Neural cell (in vitro differentiated cells): Measurements from ENCODE around the gene IRAK2. TPM values are rescaled to one million over a fixed set of nuclear protein-coding genes. Genes with fewer than 3 reads are reported as not detected.

Experiments used
- H2AFZ ChIP-seq: fragments of 200-600, 300-800 bp; sonication (generic), shearing (Covaris generic); 2 replicates; pipeline ENCODE4 v1.6.0; 2014; ENCODE audit warnings: low read depth, mild to moderate bottlenecking, antibody characterized with exemption, low read length, moderate library complexity
- H3F3A ChIP-seq: fragments of 200-600 bp; shearing (Covaris generic); 2 replicates; pipeline ENCODE4 v1.6.1; 2016; ENCODE audit warnings: mild to moderate bottlenecking, moderate library complexity, mixed read lengths, antibody characterized with exemption, low read length; ENCODE audit not compliant: insufficient read depth, poor library complexity, severe bottlenecking
- H3K27ac ChIP-seq: fragments of 200-600, 300-800 bp; sonication (generic), shearing (Covaris generic); 2 replicates; pipeline ENCODE4 v1.5.1; 2014; ENCODE audit warnings: mild to moderate bottlenecking, low read length, moderate library complexity
- H3K27me3 ChIP-seq: fragments of 300-800, 200-600 bp; sonication (generic), shearing (Covaris generic); 2 replicates; pipeline ENCODE4 v1.6.0; 2014; ENCODE audit warnings: mild to moderate bottlenecking, low read depth, low read length, moderate library complexity; ENCODE audit not compliant: insufficient read depth
- H3K36me3 ChIP-seq: fragments of 300-800, 200-600 bp; sonication (generic), shearing (Covaris generic); 2 replicates; pipeline ENCODE4 v1.5.1; 2014; ENCODE audit warnings: mild to moderate bottlenecking, antibody characterized with exemption, low read length, moderate library complexity; ENCODE audit not compliant: insufficient read depth
- H3K4me2 ChIP-seq: fragments of 300-800, 200-600 bp; sonication (generic), shearing (Covaris generic); 2 replicates; pipeline ENCODE4 v1.6.0; 2014; ENCODE audit warnings: mild to moderate bottlenecking, low read length
- H3K4me3 ChIP-seq: fragments of 300-800, 200-600 bp; sonication (generic), shearing (Covaris generic); 2 replicates; pipeline ENCODE4 v1.5.1; 2014; ENCODE audit warnings: mild to moderate bottlenecking, low read length, moderate library complexity
- H3K79me2 ChIP-seq: fragments of 200-600 bp; shearing (Covaris generic); replicated peaks from 2 replicates; pipeline ENCODE4 v1.6.0; 2014; ENCODE audit warnings: mild to moderate bottlenecking, low read length, moderate library complexity; ENCODE audit not compliant: insufficient read depth
- H3K9ac ChIP-seq: fragments of 300-800, 200-600 bp; sonication (generic), shearing (Covaris generic); 2 replicates; pipeline ENCODE4 v1.6.1; 2016; ENCODE audit warnings: mild to moderate bottlenecking, low read length, mixed read lengths
- H3K9me2 ChIP-seq: fragments of 200-600 bp; shearing (Covaris generic); 2 replicates; pipeline ENCODE4 v1.6.1; 2016; ENCODE audit warnings: mild to moderate bottlenecking, low read length, mixed read lengths; ENCODE audit not compliant: insufficient read depth
- H3K9me3 ChIP-seq: fragments of 200-600, 300-800 bp; sonication (generic), shearing (Covaris generic); 2 replicates; pipeline ENCODE4 v1.6.1; 2016; ENCODE audit warnings: mild to moderate bottlenecking, mixed run types, low read length, moderate library complexity, mixed read lengths
- H4K20me1 ChIP-seq: fragments of 200-600 bp; shearing (Covaris generic); 2 replicates; pipeline ENCODE4 v1.6.1; 2016; ENCODE audit warnings: mild to moderate bottlenecking, mixed run types; ENCODE audit not compliant: insufficient read depth
- EP300 ChIP-seq: fragments of 450-650 bp; conservative IDR thresholded peaks from 2 replicates; pipeline ENCODE4 v1.6.1; 2014; ENCODE audit warnings: antibody characterized with exemption, mild to moderate bottlenecking, moderate library complexity; ENCODE audit not compliant: poor library complexity, severe bottlenecking
- EZH2 ChIP-seq: fragments of 200-600, 300-800 bp; shearing (Covaris generic), sonication (generic); IDR thresholded peaks from 2 replicates; pipeline ENCODE4 v1.6.1; 2014; ENCODE audit warnings: antibody characterized with exemption, low read length, borderline replicate concordance, mild to moderate bottlenecking; ENCODE audit not compliant: insufficient read depth, poor library complexity, severe bottlenecking
- MXI1 ChIP-seq: fragments of 450-650 bp; conservative IDR thresholded peaks from 2 replicates; pipeline ENCODE4 v1.6.1; 2014; ENCODE audit warnings: antibody characterized with exemption, mild to moderate bottlenecking; ENCODE audit not compliant: poor library complexity, severe bottlenecking
- POLR2AphosphoS5 ChIP-seq: IDR thresholded peaks from 2 replicates; pipeline ENCODE4 v1.6.1; 2012
- RAD21 ChIP-seq: fragments of 450-650 bp; conservative IDR thresholded peaks from 2 replicates; pipeline ENCODE4 v1.6.1; 2014; ENCODE audit warnings: antibody characterized with exemption, mild to moderate bottlenecking, moderate library complexity
- SMC3 ChIP-seq: fragments of 450-650 bp; conservative IDR thresholded peaks from 2 replicates; pipeline ENCODE4 v1.6.1; 2014; ENCODE audit warnings: antibody characterized with exemption, mild to moderate bottlenecking, moderate library complexity; ENCODE audit not compliant: poor library complexity
- TAF1 ChIP-seq: IDR thresholded peaks from 2 replicates; pipeline ENCODE4 v1.6.1; 2012; ENCODE audit warnings: low read depth
- polyA plus RNA-seq: library from polyadenylated mRNA; depleted of rRNA; stranded (reverse); fragments of >200 nt; gene quantifications from 2 replicates; pipeline ENCODE4 v1.2.3, GENCODE V29; 2014
- TF ChIP-seq, protein P1 (sequence below): fragments of 450-650 bp; IDR thresholded peaks from 2 replicates; pipeline ENCODE4 v1.5.1; 2014; ENCODE audit warnings: antibody characterized with exemption, mild to moderate bottlenecking, moderate library complexity; ENCODE audit not compliant: poor library complexity, severe bottlenecking
- TF ChIP-seq, protein P2 (sequence below): IDR thresholded peaks from 2 replicates; pipeline ENCODE4 v1.6.1; 2012; ENCODE audit warnings: borderline replicate concordance

The IRAK2 gene
- polyA plus RNA-seq, 1 donor from 2014 or later = 0.84 TPM

DNA sequence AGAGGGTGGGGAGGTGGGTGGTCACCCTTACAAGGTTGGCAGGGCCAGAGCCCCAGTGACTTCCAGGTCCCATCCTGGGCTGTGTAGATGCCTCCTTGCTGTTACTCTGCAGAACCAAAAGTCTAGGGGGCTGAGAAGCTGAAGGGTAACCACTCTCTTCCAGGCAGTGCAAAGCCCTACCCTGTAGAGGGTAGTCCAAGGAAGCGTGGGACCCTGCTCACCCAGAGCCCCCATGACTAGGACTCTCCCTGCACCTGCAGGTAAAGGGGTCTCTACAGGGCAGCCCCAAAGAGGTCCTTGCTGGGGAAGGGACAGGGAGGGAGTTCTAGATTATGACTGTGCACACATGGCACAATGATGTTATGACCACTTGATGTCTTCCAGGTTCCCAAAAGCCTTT is 113.8 kb downstream of the IRAK2 start:
- no peaks in the 10 kb centered on the region for H4K20me1 ChIP-seq
- no peaks in the 10 kb centered on the region for H3K36me3 ChIP-seq
- no peaks in the 10 kb centered on the region for H3K9me2 ChIP-seq
- TF ChIP-seq SMC3 = no peak
- no peak for TF ChIP-seq POLR2AphosphoS5
- no peak for TF ChIP-seq MXI1
- TF ChIP-seq, protein P1, sequence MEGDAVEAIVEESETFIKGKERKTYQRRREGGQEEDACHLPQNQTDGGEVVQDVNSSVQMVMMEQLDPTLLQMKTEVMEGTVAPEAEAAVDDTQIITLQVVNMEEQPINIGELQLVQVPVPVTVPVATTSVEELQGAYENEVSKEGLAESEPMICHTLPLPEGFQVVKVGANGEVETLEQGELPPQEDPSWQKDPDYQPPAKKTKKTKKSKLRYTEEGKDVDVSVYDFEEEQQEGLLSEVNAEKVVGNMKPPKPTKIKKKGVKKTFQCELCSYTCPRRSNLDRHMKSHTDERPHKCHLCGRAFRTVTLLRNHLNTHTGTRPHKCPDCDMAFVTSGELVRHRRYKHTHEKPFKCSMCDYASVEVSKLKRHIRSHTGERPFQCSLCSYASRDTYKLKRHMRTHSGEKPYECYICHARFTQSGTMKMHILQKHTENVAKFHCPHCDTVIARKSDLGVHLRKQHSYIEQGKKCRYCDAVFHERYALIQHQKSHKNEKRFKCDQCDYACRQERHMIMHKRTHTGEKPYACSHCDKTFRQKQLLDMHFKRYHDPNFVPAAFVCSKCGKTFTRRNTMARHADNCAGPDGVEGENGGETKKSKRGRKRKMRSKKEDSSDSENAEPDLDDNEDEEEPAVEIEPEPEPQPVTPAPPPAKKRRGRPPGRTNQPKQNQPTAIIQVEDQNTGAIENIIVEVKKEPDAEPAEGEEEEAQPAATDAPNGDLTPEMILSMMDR = no peak
- TF ChIP-seq EZH2 = no peak
- TF ChIP-seq TAF1 = no peak
- no peak for TF ChIP-seq EP300
- H3K9ac ChIP-seq = no peak overlapping the region
- no peaks in the 10 kb centered on the region for H3K9me3 ChIP-seq
- H3K27ac ChIP-seq = no peak overlapping the region
- H3F3A ChIP-seq = no peaks in the 10 kb centered on the region
- no peak overlapping the region for H3K4me3 ChIP-seq
- H3K4me2 ChIP-seq = no peak overlapping the region
- no peak overlapping the region for H2AFZ ChIP-seq
- no peaks in the 10 kb centered on the region for H3K27me3 ChIP-seq
- H3K79me2 ChIP-seq = no peaks in the 10 kb centered on the region

DNA sequence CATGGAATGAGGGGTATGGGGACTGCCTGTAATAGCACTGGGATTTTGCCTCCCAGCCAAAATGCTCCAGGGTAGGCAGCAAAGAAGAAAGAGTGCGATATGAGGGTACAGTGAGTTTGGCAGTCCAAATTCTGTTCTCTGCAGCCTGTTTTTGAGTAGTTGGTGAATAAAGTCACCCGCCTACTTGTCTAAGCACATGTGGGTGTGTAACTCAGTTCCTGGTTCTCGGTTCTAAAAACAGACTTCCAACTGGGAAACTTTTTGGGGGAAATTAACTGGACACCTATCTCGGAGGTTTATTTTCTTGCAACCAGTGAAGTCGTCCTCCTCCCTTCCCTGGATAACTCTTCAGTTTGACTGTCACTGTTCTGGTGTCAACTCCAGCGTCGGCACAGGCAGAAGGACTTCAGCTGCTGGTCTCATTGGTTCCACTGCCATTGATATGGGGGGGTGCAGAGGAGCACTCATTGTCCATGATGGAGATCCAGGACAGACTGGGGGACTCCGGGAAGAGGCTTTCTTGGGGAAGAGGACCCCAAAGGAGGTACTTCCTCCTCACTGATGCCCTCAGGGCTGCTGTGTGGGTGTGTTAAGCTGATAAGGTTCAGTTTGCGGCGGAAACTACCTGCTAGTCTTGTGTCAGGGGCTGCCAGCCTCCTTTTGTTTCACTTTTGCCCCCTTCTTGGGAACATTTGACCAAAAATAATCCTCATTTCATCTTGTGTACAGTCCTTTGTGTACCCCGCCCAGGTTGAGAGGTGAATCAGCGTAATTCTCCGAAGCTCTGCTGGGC is 114.9 kb downstream of the IRAK2 start:
- Histone ChIP-seq H3K36me3 (no peaks in the 10 kb centered on the region), H3K79me2 (no peaks in the 10 kb centered on the region), H4K20me1 (no peaks in the 10 kb centered on the region), H2AFZ (no peak overlapping the region), H3K4me3 (no peak overlapping the region), H3F3A (no peaks in the 10 kb centered on the region), H3K4me2 (no peak overlapping the region), H3K9ac (no peak overlapping the region), H3K27me3 (no peaks in the 10 kb centered on the region), H3K27ac (no peak overlapping the region), H3K9me3 (no peaks in the 10 kb centered on the region), H3K9me2 (no peaks in the 10 kb centered on the region)
- TF ChIP-seq EP300 (no peak), RAD21 (no peak), TAF1 (no peak), EZH2 (no peak), MXI1 (no peak), SMC3 (no peak), POLR2AphosphoS5 (no peak)
- TF ChIP-seq, protein P2, sequence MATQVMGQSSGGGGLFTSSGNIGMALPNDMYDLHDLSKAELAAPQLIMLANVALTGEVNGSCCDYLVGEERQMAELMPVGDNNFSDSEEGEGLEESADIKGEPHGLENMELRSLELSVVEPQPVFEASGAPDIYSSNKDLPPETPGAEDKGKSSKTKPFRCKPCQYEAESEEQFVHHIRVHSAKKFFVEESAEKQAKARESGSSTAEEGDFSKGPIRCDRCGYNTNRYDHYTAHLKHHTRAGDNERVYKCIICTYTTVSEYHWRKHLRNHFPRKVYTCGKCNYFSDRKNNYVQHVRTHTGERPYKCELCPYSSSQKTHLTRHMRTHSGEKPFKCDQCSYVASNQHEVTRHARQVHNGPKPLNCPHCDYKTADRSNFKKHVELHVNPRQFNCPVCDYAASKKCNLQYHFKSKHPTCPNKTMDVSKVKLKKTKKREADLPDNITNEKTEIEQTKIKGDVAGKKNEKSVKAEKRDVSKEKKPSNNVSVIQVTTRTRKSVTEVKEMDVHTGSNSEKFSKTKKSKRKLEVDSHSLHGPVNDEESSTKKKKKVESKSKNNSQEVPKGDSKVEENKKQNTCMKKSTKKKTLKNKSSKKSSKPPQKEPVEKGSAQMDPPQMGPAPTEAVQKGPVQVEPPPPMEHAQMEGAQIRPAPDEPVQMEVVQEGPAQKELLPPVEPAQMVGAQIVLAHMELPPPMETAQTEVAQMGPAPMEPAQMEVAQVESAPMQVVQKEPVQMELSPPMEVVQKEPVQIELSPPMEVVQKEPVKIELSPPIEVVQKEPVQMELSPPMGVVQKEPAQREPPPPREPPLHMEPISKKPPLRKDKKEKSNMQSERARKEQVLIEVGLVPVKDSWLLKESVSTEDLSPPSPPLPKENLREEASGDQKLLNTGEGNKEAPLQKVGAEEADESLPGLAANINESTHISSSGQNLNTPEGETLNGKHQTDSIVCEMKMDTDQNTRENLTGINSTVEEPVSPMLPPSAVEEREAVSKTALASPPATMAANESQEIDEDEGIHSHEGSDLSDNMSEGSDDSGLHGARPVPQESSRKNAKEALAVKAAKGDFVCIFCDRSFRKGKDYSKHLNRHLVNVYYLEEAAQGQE = no peak
- TF ChIP-seq, protein P1 = no peak
